HG02970 (cell line): ENCODE results near the gene RIMBP2.
"Not testable (repeated sequence)": the region's sequence is repeated elsewhere in the genome, so short reads cannot be mapped to it uniquely, and the experiment has no call there.

Experiments
- ATAC-seq: cut with Tn5 transposase; IDR thresholded peaks from one replicate; pipeline ENCODE4 v1.9.1; 2021; ENCODE audit warnings: mild to moderate bottlenecking, moderate library complexity, moderate number of reproducible peaks; ENCODE audit not compliant: unreplicated experiment, low FRiP score

RIMBP2 gene

GRCh38 chr12:130708648-130709047 is 7.5 kb downstream of the RIMBP2 start:
- ATAC-seq, result no peak

DNA sequence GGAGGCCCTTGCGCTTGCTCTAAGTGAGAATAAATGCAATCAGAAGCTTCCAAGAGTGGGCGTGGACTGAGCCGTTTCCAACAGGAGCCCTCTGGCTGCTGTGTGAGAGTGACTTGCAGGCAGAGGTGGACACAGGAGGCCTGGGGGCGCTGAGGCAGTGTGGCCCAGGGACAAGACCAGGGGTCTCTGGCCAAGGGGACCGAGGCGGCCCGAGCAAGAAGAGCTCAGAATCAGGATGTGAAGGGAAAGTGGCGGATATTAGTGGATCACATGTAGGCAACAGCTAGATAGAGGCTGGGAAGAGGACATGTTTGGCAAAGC is 8.6 kb downstream of the RIMBP2 start:
- no peak for ATAC-seq

- ATAC-seq, result no peak
These were observed 9.1 kb downstream of the RIMBP2 start for GRCh38 chr12:130706885-130707570.

- no peak for ATAC-seq
These were observed 9.8 kb downstream of the RIMBP2 start for GRCh38 chr12:130706311-130706710.

- no peak for ATAC-seq
These were observed 10.8 kb downstream of the RIMBP2 start for GRCh38 chr12:130705178-130705822.

GRCh38 chr12:130704606-130705005 is 11.5 kb downstream of the RIMBP2 start:
- no peak for ATAC-seq

DNA sequence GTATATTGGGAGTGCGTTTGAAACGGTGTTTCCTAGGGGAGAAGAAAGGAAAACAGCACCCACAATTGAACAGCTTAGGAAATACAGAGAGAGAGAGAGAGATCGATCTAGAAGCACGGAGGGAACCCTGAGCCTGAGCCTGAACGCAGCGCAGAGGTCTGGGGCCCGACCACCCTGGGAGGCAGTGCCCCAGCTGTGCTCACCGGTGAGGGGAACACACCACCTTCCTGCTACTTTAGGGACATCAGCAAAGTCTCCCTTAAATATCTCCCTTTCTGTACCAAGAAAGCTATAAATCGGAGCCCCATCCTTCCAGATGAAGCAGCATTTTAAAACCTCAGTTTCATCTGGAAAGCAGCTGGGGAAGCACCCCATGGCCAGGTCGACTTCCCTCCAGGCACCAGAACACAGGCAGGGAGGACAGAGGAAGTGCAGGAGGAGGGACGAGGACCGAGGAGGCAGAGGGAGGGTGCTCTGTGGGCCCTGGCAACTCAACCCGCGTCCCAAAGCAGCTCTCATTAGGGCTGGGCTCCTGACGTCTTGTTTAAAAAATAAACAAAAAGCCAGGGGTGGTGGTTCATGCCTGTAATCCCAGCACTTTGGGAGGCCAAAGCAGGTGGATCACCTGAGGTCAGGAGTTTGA is 12.2 kb downstream of the RIMBP2 start:
- no peak for ATAC-seq

- no peak for ATAC-seq
These were observed 12.9 kb downstream of the RIMBP2 start for GRCh38 chr12:130702966-130703732.

DNA sequence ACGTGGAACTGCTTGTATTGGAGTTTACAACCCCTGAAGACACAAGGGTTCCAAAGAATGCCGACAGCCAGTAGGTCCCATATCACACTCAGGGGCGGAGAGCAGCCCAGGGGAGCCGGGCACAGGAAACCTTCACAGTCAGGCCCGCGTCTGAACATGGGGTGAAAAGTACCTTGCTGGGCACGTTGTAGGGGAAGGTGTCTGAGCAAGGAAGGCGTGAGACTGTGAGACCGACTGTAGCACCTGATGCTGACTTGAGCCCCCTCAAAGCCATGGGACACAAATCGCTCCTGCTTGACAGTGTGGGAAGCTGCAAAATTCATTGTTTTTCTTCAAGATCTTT is 14.7 kb downstream of the RIMBP2 start:
- ATAC-seq, result no peak

- ATAC-seq, result no peak
These were observed 15.4 kb downstream of the RIMBP2 start for GRCh38 chr12:130700492-130701401.

DNA sequence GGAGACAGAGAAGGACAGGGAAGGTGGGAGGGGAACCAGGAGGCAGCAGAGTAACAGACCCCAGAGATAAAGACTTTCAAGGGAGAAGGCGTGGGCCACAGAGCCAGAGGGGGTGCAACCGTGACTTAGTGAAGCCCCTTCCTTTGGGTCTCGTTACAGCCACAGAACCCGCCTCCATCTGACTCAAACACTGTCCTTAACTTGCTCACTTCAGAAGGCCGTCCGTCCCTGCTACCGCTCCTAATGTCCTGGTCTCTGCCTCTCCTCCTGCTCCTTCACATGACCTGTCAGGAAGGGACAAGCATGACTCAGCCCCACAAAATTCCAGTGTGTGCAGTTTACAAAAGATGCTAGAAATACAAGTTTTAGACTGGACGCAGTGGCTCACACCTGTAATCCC is 18.0 kb downstream of the RIMBP2 start:
- ATAC-seq, result no peak

- no peak for ATAC-seq
These were observed 19.6 kb downstream of the RIMBP2 start for GRCh38 chr12:130696379-130697100.

DNA sequence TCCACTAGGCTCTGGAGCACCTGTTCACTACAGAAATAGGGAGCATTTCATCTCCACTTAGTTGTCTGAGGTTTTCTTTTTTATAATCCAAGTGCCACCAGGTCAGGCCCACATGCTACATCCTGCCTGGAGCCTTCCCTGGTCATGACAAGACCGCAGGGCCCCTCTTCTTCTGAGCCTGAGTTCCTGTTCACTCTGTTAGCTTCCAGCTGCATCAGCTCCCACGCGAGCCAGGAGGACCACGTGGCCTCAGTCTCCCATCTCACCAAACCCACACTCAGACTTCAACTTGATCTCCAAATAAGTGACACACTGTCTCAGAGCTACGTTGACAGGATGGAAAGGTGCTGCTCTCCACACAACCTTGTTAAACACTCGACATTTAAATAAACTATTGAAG is 21.0 kb downstream of the RIMBP2 start:
- no peak for ATAC-seq

DNA sequence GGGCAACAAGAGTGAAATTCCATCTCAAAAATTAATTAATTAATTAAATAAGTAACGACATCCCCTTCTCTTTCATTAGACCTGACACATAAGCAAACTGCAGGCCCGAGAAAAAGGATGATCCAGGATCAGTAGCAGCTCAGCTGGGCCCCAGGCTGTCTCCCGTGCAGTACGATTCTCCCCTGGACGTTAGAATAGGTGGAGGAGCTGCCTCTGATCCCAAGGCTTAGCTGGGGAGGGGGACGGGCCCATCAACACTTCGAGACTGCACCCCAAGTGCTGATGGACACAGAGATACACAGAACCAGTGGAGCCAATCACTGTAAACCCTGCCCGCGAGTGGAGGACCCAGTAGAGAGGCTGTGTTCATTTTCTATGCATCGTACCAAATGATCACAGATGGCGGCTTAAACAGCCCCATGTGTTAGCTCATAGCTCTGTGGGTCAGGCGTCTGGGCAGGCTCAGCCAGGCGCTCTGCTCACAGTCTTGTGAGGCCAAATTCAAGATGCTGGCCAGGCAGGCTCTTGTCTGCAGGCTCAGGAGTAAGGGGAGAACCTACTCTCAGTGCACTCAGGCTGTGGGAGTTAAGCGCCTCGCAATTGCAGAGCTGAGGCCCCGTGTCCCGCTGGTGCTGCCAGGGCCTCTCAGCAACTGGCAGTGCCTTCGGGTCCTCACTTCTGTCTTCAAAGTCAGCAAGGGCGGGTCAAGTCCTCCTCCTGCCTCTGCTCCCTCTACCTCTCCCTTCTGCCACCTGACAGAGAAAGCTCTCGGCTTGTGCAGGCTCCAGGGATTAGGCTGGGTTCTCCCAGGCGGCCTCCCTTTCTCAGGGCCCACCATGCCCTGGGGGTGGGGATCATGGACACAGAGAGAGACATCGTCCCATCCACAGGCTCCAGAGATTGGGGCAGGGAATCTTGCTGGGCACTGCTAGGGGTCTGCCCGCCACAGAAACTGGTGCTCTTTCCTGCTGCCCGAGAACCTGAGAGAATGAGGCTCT is 26.4 kb downstream of the RIMBP2 start:
- no peak for ATAC-seq

- ATAC-seq, result not testable (repeated sequence)
These were observed 27.1 kb downstream of the RIMBP2 start for GRCh38 chr12:130688999-130689398.

DNA sequence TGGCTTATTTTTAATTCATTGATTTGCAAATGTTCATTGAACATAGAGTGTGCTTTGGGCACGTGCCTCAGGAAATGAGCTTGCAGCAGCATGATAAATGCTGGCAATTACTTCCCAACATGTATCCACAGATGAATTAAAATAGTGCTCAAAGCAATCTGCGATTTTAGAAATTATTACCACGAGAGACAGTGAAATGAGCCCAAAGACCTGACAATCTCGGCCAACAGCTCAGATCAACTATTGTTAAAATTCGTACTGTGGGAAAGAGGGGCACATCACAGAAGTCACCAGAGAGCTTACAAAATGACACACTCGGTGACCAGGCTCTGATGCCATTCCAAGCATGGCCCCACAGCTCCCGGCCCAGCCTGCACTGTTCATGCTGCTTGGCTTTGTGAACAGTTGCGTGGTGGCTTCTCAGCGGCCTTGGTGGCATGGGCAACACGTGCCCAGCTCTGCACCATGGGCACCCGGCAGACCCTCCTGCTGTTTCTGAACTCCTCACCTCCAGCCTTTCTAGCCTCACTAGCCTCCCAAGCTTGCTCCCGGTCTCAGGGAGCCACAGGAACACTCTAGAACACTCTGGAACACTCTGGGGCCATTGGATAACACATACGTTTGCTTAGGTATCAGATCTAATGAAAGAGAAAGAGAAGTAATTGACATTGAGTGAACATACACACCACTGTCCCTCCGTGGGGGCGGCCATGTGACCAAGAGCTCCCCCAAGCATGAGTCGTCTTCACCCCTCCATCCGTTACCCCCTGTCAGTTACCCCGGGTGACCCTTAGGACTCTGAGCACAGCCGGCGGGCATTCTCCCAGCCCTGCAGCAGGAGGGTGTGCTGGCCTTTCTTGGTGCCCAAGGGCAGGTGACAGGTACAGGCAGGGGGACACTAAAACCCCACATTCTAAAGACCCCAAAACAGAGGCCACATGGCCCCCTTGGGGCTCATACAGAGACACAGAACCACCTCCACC is 28.0 kb downstream of the RIMBP2 start:
- ATAC-seq, result no peak

DNA sequence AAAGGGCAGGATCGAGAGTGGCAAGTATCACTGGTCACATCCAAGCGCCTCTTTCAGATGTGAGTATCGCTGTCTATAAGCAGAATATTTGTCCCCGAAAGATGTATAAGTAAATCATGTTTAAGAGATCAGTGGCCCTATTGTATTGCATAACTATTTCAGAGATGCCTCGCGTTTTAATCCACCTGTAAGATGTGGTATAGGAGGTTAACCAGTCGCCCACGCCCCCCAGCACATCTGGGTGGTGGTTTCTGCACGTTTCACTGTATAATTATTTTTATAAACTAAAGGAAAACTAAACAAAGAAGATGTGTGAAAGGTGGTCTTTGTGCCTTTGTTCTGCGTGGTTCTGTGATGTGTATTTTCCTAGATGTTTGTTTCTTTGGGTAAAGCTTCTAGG is 28.9 kb downstream of the RIMBP2 start:
- ATAC-seq, result no peak
